ENCODE results near the gene CLASRP.
"Not testable (repeated sequence)": the region's sequence is repeated elsewhere in the genome, so short reads cannot be mapped to it uniquely, and the experiment has no call there.

The CLASRP gene

GRCh38 chr19:45038931-45039893 is at the start of gene CLASRP:
Gene CLASRP (plus strand): TSS chr19:45039045. CDS start chr19:45040213, 1,168 bp downstream.
- peak in 1 of 2 experiments; percentile 61 for DNase-seq

GRCh38 chr19:44990459-44990858 is 48.4 kb upstream of the CLASRP start:
- no peak for DNase-seq

- no peak for DNase-seq
Observed at GRCh38 chr19:44990966-44991365, 47.9 kb upstream of the CLASRP start.

- DNase-seq = no peak
Observed at GRCh38 chr19:44992336-44993163, 46.3 kb upstream of the CLASRP start.

GRCh38 chr19:44993526-44993925 is 45.3 kb upstream of the CLASRP start:
- no peak for DNase-seq

- no peak for DNase-seq
Observed at GRCh38 chr19:44993926-44994537, 44.8 kb upstream of the CLASRP start.

- no peak for DNase-seq
Observed at GRCh38 chr19:44998025-44998424, 40.8 kb upstream of the CLASRP start.

GRCh38 chr19:44999131-44999925 is 39.5 kb upstream of the CLASRP start:
- not testable (repeated sequence) for DNase-seq

- DNase-seq = not testable (repeated sequence)
Observed at GRCh38 chr19:45000665-45001064, 38.2 kb upstream of the CLASRP start.

- no peak for DNase-seq
Observed at GRCh38 chr19:45001087-45001739, 37.6 kb upstream of the CLASRP start, which contains the start of gene RELB. Gene RELB (plus strand): TSS chr19:45001464. CDS start chr19:45001580, 116 bp downstream.

GRCh38 chr19:45003485-45003884 is 35.4 kb upstream of the CLASRP start:
- DNase-seq = no peak

GRCh38 chr19:45005787-45006186 is 33.1 kb upstream of the CLASRP start:
- DNase-seq = no peak

- no peak for DNase-seq
Observed at GRCh38 chr19:45008552-45008951, 30.3 kb upstream of the CLASRP start.

GRCh38 chr19:45009625-45010255 is 29.1 kb upstream of the CLASRP start:
- no peak for DNase-seq

- no peak for DNase-seq
Observed at GRCh38 chr19:45010306-45010705, 28.5 kb upstream of the CLASRP start.

- DNase-seq = no peak
Observed at GRCh38 chr19:45011959-45012358, 26.9 kb upstream of the CLASRP start.

- no peak for DNase-seq
Observed at GRCh38 chr19:45016388-45017314, 22.2 kb upstream of the CLASRP start.

GRCh38 chr19:45019187-45019586 is 19.7 kb upstream of the CLASRP start:
- no peak for DNase-seq

GRCh38 chr19:45020071-45020470 is 18.8 kb upstream of the CLASRP start:
- DNase-seq = no peak

GRCh38 chr19:45021971-45022370 is 16.9 kb upstream of the CLASRP start:
- no peak for DNase-seq

Measured in cerebellar nuclear complex (tissue), 1 donor.